Activated T-cell treated with anti-CD3 and anti-CD28 coated beads for 4 hours (primary cell): ENCODE data around the gene WDR44.
"Not testable (repeated sequence)": the region's sequence is repeated elsewhere in the genome, so short reads cannot be mapped to it uniquely, and the experiment has no call there.

Source experiments
- DNase-seq: peaks from one replicate; pipeline ENCODE4 v3.0.0-alpha.2; 2020

WDR44 gene

DNA sequence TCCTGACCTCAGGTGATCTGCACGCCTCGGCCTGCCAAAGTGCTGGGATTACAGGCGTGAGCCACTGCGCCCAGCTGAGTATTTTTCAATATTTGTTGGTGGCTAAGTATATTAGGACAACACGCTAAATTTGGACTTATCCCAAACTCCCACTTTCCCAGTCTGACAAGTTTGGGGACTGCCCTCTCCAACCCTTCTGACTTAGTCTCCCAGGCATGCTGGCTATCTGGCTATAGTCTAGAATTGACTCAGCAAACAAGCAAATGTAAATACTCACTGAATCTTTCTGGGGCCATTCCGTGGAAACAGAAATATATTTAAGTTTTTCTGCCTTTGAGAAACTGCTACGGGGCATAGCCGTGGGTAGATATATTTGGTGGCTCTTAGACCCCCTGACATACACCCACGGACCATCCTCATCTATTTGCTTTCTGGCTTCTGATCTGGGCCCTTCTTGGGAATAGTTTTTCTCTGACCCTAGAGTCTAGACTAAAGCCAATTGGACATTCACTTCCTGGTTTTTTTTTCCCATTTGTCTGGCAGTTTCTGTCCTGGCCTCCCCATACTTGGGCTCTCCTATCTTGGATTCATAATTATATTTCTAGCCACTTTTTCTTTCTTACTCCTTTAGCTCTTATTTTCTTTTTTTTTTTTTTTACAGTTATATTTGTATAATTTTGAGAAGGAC lies 138.5 kb downstream of the WDR44 start:
- no peak for DNase-seq

DNA sequence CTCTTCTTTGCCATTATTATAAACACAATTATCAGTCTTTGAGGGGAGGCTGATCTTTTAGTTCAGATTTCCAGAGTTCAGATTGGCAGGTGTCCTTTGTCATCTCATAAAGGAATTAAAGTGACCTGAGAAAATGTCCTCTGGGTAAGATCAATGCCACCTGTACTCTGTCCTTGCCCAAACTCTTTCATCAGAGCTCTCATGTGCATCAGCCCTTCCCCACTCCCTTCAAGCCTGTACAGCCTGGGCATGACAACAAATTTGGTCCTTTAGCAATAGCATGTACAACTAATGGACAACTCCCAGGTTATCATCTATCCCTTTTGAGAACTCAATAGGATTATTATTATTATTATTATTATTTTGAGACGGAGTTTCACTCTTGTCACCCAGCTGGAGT lies 140.8 kb downstream of the WDR44 start:
- not testable (repeated sequence) for DNase-seq

DNA sequence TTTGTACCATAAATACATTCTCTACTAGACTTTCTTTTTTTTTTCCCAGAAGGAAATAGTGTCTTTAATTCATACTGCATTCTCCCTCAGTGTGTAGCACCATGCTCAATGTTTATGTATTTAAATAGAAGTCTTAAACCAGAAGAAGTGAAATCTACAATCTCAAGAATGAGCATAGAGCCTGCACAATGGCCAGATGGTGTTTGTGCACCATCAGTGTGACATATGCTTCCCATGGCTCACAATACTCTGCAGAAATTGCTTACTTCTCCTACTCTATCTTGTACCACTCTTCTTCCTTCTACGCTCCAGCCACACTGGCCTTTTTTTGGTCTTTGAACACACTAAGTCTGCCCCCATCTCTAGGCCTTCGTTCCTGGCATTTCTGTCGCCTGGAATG lies 147.1 kb downstream of the WDR44 start:
- no peak for DNase-seq

DNA sequence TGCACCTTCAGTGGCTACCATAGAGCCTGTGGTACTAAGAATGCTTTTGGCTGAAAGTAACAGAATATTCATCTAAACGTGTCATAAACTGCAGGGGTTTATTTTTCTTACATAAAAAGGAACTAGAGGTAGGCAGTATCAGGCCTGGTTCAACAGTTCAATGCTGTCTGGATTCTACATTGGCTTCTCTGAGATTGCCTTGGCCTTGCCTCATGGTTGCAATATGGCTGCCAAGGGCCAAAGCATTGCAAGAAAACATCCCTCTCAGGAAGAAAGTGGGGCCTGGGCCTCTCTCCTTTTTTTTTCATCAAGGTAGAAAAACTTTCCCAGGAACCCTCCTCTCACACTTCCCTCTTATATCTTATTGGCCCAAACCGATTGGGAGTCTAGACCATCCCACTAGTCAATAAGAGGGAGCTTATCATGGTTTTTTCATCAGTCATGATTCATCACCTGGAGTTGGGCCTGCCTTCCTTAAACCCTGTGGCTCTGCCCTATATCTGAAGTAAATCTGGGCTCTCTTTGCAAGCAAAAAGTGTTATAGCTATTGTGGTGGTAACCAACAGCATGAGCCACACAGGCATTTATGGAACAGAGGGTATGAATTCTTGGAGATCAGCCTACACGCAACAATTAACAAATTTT lies 147.9 kb downstream of the WDR44 start:
- DNase-seq = no peak

- DNase-seq = peak; percentile 61
Observed at GRCh38 chrX:118495061-118495921, 149.4 kb downstream of the WDR44 start, which contains the start of gene DOCK11. Gene DOCK11 (plus strand): TSS chrX:118495815. CDS start chrX:118495972, 157 bp downstream.

GRCh38 chrX:118495958-118496762 lies 150.3 kb downstream of the WDR44 start:
- DNase-seq = peak; percentile 40

- DNase-seq = no peak
Observed at GRCh38 chrX:118496763-118497079, 150.8 kb downstream of the WDR44 start.

GRCh38 chrX:118497180-118497818 lies 151.4 kb downstream of the WDR44 start:
- DNase-seq = no peak

GRCh38 chrX:118498351-118498750 lies 152.4 kb downstream of the WDR44 start:
- DNase-seq = no peak

GRCh38 chrX:118498755-118499154 lies 152.8 kb downstream of the WDR44 start:
- no peak for DNase-seq

DNA sequence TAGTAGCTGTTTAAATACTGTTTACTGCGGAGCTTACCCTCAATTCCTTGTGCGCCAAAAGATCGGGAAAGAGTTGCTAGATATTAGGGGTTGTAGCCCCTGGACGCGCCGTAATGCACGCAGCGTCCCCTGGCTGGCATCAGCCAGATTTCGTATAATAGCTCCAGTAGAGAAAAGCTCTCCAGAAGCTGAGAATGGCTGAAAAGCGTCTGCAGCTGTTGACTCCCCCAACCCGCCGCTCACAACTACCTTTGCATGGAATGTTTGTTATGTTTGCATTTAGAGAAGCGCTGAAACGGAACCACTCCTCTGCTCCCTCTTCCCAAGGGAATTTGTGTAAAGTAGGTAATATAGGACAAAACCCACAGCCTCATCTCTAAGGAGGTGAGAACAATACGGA lies 153.4 kb downstream of the WDR44 start:
- no peak for DNase-seq
